RWPE2 (cell line): ENCODE data around the gene ARMH1.
"Not testable (repeated sequence)": the region's sequence is repeated elsewhere in the genome, so short reads cannot be mapped to it uniquely, and the experiment has no call there.

Experiments used
- ATAC-seq: fragments of 200-7000 bp; cut with Tn5 transposase; 3 replicates; pipeline ENCODE4 v1.9.1; 2021; ENCODE audit warnings: low read depth
- DNase-seq: peaks from one replicate; pipeline ENCODE4 v3.0.0-alpha.2; 2020; ENCODE audit warnings: low spot score
- H3K27ac ChIP-seq: fragments of 450-650 bp; 2 replicates; pipeline ENCODE4 v1.5.1; 2017; ENCODE audit warnings: mild to moderate bottlenecking; ENCODE audit not compliant: poor library complexity, severe bottlenecking
- H3K27me3 ChIP-seq: fragments of 250-450 bp; sonication (Bioruptor Pico); 2 replicates; pipeline ENCODE4 v1.5.1; 2021; ENCODE audit warnings: mild to moderate bottlenecking, moderate library complexity; ENCODE audit not compliant: insufficient read depth, poor library complexity, severe bottlenecking
- H3K36me3 ChIP-seq: fragments of 250-450 bp; sonication (Bioruptor Pico); 2 replicates; pipeline ENCODE4 v1.5.1; 2020; ENCODE audit warnings: low read depth, mild to moderate bottlenecking, moderate library complexity
- H3K4me1 ChIP-seq: fragments of 250-450 bp; sonication (Bioruptor Pico); 2 replicates; pipeline ENCODE4 v1.5.1; 2021; ENCODE audit warnings: mild to moderate bottlenecking, moderate library complexity; ENCODE audit not compliant: insufficient read depth, poor library complexity, severe bottlenecking
- H3K4me3 ChIP-seq: fragments of 250-450 bp; sonication (Bioruptor Pico); 2 replicates; pipeline ENCODE4 v1.5.1; 2021; ENCODE audit warnings: mild to moderate bottlenecking, moderate library complexity; ENCODE audit not compliant: severe bottlenecking
- H3K9me3 ChIP-seq: fragments of 250-450 bp; sonication (Bioruptor Pico); 2 replicates; pipeline ENCODE4 v1.5.1; 2021; ENCODE audit warnings: mild to moderate bottlenecking, moderate library complexity; ENCODE audit not compliant: severe bottlenecking
- TF ChIP-seq, protein P1 (sequence below): fragments of 450-650 bp; IDR thresholded peaks from one replicate; pipeline ENCODE4 v1.5.1; 2017; ENCODE audit warnings: mild to moderate bottlenecking, moderate library complexity; ENCODE audit not compliant: poor library complexity, severe bottlenecking

The ARMH1 gene

DNA sequence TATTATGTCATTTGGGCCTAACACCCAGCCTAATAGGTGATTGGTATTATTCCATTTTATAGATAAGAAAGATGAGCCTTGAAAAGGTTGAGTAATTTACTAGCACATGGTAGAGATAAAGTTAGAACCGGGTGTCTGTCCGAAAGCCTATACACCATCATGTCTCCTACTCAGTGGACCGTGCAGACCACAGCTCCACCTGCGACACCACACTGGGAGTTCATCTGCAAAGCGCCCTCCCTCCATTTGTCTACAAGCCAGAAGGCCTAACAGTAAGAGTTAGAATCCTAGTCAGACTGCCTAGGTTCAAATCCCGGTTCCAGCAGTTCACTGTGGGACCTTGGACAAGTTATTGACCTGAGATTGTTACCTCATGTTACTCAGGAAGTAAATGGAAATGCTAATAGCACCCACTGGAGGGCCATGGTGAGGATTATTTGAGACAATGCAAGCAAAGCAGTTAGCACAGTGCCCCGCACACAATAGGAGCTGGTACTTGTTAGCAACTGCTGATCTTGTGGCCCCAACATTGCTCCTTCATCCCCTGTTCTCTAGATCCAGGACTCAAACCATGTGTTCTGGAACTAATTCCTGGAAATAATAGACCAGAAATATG lies 20.5 kb downstream of the ARMH1 start:
- no peaks in the 10 kb centered on the region for H3K4me1 ChIP-seq
- H3K4me3 ChIP-seq = no peak overlapping the region
- ATAC-seq = no peak
- no peaks in the 10 kb centered on the region for H3K27me3 ChIP-seq
- no peak for DNase-seq
- TF ChIP-seq, protein P1, sequence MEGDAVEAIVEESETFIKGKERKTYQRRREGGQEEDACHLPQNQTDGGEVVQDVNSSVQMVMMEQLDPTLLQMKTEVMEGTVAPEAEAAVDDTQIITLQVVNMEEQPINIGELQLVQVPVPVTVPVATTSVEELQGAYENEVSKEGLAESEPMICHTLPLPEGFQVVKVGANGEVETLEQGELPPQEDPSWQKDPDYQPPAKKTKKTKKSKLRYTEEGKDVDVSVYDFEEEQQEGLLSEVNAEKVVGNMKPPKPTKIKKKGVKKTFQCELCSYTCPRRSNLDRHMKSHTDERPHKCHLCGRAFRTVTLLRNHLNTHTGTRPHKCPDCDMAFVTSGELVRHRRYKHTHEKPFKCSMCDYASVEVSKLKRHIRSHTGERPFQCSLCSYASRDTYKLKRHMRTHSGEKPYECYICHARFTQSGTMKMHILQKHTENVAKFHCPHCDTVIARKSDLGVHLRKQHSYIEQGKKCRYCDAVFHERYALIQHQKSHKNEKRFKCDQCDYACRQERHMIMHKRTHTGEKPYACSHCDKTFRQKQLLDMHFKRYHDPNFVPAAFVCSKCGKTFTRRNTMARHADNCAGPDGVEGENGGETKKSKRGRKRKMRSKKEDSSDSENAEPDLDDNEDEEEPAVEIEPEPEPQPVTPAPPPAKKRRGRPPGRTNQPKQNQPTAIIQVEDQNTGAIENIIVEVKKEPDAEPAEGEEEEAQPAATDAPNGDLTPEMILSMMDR = no peak
- H3K27ac ChIP-seq = no peak overlapping the region
- no peaks in the 10 kb centered on the region for H3K36me3 ChIP-seq
- H3K9me3 ChIP-seq = no peaks in the 10 kb centered on the region

- ATAC-seq (no peak), DNase-seq (no peak)
- Histone ChIP-seq H3K4me1 (peaks cover 2% of the 10 kb centered on the region), H3K9me3 (no peaks in the 10 kb centered on the region), H3K36me3 (no peaks in the 10 kb centered on the region), H3K27ac (no peak overlapping the region), H3K27me3 (no peaks in the 10 kb centered on the region), H3K4me3 (no peak overlapping the region)
- TF ChIP-seq, protein P1 = no peak
These were observed 21.2 kb downstream of the ARMH1 start for GRCh38 chr1:44695671-44696070.

GRCh38 chr1:44696101-44696500 lies 21.6 kb downstream of the ARMH1 start:
- ATAC-seq (no peak), DNase-seq (no peak)
- Histone ChIP-seq H3K9me3 (no peaks in the 10 kb centered on the region), H3K4me3 (no peak overlapping the region), H3K27me3 (no peaks in the 10 kb centered on the region), H3K27ac (no peak overlapping the region), H3K36me3 (no peaks in the 10 kb centered on the region), H3K4me1 (peaks cover 6% of the 10 kb centered on the region)
- TF ChIP-seq, protein P1 = no peak

GRCh38 chr1:44696789-44697345 lies 22.4 kb downstream of the ARMH1 start:
- Histone ChIP-seq H3K27me3 (no peaks in the 10 kb centered on the region), H3K36me3 (no peaks in the 10 kb centered on the region), H3K9me3 (no peaks in the 10 kb centered on the region), H3K4me3 (no peak overlapping the region), H3K4me1 (peaks cover 6% of the 10 kb centered on the region), H3K27ac (no peak overlapping the region)
- ATAC-seq (no peak), DNase-seq (no peak)
- TF ChIP-seq, protein P1 = no peak

GRCh38 chr1:44698138-44698537 lies 23.6 kb downstream of the ARMH1 start:
- no peaks in the 10 kb centered on the region for H3K9me3 ChIP-seq
- TF ChIP-seq, protein P1 = no peak
- H3K36me3 ChIP-seq = no peaks in the 10 kb centered on the region
- DNase-seq (no peak), ATAC-seq (no peak)
- peaks cover 6% of the 10 kb centered on the region for H3K4me1 ChIP-seq
- no peak overlapping the region for H3K4me3 ChIP-seq
- H3K27ac ChIP-seq = no peak overlapping the region
- H3K27me3 ChIP-seq = no peaks in the 10 kb centered on the region

DNA sequence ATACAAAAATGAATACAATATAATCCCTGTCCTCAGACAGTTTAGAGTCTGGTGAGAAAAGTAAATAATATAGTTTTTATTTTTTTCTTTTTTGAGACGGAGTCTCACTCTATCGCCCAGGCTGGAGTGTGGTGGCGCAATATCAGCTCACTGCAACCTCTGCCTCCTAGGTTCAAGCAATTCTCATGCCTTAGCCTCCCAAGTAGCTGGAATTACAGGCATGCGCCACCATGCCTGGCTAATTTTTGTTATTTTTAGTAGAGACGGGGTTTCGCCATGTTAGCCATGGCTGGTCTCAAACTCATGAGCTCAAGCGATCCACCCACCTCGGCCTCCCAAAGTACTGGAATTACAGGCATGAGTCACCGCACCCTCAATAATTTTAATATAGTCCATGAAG lies 24.9 kb downstream of the ARMH1 start:
- not testable (repeated sequence) for H3K36me3 ChIP-seq, ATAC-seq, H3K27me3 ChIP-seq

More for the DNA sequence above, 24.9 kb downstream of the ARMH1 start:
- not testable (repeated sequence) for H3K4me3 ChIP-seq, H3K27ac ChIP-seq, H3K9me3 ChIP-seq, H3K4me1 ChIP-seq, DNase-seq
